Medulla oblongata (tissue), 1 donor: ENCODE data around the gene ADAMTS8.

Experiments
- DNase-seq: peaks from one replicate; pipeline ENCODE4 v3.0.0-alpha.2; 2015; ENCODE audit errors: extremely low spot score

Gene ADAMTS8

DNA sequence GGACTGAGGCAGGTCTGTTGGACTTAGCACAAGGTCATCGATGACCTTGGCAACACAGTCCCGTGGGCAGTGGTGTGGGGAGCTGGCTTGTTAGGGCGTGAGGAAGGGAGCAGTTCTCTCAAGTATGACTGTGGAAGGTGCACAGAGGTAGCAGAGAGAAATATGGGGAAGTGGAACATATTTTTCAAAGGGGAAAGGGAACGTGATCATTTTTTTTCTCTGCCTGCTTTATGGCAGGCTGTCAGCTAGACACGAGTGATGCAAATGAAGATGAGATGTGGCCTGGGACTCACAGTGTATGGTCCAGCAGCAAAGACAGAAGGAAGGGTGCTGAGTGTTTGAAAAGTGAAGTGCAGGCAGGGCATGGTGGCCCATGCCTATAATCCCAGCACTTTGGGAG lies 30.6 kb downstream of the ADAMTS8 start:
- DNase-seq = no peak

DNA sequence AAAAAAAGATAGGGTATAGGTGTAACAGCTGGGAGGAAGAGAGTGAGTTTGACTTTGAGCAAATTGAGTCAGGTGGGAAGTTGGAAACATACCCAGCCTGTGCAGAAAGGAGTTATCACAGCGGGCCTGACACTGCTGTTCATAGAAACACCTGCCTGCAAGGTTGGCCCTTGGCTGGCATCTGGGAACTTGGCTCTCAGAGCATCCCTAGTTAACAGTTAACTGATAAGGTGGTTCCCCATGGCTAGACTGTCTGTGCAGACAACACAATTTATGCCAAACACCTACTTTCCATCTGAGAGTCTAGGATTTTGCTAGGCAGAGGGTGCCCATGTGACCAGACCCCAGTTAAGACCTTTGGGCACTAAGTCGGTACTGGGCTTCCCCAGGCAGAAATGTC lies 31.4 kb downstream of the ADAMTS8 start:
- no peak for DNase-seq

DNA sequence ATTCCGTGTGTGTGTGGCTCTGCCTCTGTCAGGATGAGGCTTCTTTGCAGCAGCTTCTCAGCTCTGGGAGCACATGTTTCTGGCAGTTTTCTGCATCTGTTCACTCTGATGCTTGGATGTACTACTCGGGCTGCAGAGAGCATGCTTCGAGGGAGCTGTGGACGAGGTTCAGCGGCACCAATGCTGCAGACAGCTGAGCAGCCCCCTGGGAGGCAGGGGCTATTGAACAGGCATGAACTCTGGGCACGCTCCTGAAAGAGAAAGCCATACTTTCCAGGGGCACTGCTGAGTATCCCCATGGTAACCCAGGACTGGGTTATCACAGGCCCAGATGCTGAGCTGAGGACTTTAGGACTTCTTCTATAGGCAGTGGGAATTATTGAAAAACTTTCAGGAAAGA lies 33.8 kb downstream of the ADAMTS8 start:
- no peak for DNase-seq

DNA sequence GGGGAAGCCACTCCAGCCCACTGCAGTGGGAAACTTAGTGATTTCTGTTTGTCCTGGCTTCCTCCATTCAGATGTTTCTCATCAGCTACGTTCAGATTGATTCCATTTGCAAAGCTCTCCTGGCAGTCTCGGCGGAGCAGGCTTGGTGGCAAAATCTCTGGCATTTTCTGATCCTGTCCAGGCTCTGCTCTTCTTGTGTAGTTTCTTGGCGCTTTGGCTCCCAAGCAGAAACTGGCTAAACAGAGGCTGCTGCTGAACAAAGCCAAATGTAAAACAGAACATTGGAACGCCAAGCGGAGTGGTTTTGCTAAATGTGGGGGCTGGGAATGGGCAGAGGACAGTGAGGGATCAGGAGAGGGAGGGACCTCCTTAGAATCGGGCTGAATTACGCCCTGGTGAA lies 36.7 kb downstream of the ADAMTS8 start:
- no peak for DNase-seq

DNA sequence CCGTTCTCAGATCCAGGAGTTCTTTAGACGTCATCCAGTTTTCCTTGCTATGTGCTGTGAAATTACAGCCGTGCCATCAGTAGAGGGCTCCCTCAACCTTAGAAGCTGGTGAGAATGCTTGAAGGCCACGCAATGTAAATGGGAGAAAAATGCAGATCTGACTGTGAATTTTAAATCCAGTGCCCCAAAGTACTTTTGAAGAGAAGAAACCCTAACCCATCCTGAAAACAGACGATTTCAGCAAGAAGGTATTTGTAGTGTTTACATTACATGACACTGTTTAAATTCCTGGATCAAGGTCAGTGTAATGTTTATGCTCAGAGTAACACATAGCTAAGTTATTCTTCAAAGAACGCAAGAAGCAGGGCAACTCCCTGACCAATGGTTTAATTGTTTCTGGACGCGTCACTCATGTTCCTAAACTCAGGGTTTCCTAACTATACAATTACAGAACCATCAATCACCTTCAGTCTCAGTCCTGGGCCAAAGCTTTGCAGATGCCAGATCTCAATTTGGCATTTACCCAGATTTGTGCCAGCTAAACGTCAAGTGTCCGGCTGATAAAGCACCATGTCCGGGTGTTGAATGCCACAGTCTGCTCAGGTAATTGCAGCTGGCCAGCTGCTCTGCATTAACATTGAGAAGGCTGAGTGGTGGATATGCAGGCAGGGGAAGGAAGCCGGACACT lies 38.2 kb downstream of the ADAMTS8 start:
- DNase-seq = peak; percentile 82

DNA sequence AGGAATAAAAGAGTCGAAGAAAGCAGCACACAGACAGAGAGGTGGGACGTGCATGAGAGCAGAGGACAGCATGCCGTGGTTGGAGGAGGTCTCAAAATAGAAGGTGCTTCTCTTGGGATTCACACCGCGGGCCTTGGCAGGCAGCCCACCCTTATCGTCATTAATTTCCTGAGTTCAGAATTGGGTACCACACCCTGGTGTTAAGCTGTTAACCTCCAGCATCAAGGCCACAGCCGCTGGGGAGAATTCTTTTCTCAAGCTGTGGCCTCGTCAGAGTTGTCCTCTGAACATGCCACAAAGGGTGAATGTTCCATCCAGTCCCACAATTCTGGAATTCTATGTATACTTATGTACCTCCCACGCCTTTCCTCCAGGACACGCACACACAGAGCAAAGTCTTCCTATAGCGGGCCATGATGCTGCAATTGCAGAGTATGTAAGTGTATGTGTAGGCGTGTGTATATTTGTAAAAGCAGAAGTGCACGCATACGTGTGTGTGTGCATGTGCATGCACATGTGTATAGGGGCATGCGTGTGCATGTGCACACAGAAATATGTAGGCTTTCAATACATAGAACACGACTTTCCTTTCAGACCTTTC lies 39.0 kb downstream of the ADAMTS8 start:
- DNase-seq = no peak

DNA sequence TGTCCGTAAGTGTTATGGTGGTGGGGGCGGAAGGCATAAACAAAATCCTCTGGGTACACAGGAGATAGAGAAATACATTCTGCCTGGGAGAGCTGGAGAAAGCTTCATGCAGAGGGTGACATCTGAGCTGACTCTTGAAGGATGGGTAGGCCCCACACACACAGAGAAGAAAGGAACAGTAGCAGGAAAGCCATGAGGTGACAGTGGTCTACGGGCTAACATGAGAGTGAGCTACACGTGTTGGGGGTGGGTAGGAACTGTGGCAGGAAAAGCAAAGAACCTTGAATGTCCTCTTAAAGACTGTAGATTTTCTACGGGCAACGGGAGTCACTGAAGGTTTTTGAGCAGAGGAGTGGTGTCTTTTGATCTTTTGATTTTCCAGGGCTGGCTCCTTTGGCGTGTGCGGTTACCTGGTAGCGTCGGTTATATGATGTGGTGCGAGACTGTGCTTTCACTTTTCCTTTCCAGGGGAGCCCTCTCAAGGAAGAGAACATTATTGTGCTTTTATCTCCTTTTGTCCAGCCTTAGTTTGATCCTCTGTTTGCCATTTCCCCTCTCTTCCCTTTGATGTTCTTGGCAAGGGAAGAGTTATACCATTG lies 39.7 kb downstream of the ADAMTS8 start:
- DNase-seq = no peak

DNA sequence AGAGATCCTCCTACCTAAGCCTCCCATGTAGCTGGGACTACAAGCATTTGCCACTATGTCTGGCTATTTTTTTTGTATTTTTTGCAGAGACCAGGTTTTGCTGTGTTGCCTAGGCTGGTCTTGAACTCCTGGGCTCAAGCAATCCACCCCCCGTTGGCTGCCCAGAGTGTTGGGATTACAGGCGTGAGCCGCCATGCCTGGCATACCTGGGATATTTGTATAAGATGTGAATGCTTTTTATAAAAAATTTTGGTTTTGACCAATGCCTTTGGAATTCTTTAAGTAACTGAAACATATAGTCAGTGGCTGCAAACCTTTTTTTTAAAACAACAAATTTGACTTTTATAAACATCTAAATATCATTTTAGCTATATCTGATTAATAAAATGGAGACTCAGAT lies 42.4 kb downstream of the ADAMTS8 start:
- no peak for DNase-seq

DNA sequence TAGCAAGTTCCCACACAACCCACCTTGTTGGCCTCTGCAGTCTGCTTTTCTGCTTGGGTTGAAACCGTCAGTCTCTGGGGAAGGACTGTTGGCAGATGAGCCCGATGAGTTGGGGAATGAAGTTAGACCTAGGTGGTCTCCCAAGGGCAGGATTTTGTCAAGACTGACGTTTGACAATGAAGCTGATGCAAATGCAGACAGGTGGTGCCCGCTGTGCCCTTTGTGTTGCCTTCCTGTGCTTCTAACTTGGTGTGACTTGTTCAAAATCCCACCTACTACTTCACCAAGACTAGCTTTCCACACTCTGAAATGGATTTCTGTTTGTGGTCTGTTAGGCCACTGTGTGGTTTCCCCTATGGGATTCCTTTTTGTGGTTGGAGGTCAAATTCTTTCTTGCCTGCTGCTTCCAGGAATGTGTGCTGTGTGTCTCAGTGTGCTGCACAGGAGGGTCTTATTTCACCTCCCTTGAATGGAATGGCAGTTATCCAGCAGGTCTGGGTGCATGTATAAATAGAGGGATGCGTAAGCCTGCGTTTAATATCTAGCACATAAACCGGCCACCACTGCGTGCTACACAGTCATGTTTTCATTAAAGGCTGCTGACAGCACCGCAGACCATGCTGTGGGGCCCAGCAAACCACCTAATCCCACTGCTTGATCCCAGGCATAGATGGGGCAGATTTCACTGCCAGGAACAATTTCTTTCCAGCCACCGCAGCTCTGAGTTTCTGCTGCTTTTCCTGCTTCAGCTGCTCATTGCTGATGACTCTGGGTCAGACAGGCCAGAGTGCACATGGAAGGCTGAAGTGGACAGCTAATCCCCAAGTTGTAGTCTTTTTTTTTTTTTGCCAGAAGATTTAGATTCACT lies 44.8 kb downstream of the ADAMTS8 start:
- no peak for DNase-seq

DNA sequence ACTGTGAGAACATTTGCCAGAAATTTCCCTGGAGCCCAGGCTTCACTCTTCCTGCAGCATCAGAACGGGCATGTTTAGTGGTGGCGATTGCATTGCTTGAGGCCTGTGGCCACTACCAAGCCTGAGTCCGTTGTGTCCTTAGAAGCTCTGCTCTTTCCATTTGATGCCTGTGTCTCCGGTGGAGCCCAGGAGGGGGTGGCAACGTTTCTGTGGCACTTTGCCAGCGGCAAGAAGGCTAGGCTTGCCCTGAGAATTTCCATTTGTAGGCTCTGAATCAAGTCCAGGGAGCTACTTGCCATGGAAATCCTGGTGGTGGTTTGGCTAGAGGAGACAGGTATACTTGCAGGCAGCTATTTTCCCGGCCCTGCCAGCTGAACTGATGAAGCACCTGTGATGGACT lies 47.1 kb downstream of the ADAMTS8 start:
- DNase-seq = no peak

DNA sequence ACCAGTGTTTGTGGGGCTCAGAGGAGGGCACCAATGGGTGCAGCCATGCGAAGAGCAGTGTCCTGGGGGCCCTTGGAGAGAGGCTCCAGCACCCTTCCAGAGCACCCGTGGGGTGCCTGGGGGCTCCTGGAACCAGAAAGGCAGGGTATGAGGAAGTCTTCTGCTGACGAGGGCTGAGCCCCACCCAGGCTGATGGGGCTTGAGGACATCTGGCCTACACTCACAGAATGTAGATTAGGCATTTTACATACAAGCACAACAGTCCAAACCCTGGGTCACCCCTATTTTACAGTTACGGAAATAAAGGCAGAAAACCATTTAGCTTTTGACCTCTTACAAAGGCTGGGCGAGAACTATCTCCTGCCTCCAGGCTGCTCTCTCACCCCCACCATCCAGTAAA lies 47.6 kb downstream of the ADAMTS8 start:
- DNase-seq = no peak

DNA sequence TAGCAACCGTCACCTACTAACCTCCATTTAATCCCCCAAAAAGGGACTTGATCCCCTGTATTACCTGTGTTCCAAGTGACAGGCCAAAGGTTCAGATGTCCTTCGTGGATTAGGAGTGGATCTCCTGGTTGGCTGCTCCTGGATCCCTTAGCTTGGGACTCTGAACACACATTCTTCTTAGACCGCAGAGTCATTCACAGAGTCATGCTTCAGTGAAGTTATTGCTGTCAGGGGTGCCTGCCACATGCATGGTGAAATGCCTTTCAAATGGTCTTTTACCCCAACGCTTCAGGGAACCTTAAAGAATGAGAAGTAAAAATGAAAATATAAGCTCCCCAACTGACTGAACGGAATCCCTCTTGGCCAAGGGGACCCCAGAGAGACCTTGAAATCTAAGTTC lies 49.1 kb downstream of the ADAMTS8 start:
- no peak for DNase-seq

DNA sequence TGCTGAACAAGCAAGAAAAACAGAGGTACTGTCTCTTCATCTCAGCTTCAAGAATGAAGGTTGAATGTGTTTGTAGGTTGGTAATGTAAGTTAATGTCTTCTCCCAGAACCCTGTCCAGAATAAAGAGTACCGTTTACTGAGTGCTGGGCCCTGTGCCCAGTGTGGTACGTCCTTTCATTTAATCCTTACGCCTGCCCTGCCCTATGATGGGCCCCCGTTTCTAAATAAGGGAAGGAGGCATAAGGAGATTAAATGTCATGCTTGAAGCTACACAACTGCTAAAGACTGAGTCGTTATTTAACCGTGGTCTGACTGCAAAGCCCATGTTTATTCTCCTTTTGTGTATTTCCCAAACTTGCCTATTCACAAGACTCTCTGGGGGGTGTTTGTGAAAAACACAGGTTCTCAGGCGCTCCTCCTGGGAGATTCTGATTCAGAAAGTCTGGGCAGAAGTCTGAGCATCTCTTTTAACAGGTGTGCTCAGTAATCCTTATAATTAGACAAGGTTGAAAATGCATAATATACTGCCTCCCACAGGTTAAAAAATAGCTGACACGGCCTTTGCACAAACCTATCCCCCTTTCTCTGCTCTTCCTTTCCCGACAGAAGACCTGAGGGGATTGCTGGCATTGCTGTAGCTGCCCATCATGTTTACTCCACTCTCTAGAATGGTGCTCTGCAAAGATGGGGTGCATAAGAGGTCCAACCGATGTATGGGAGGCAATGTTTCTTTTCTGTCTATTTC lies 57.4 kb downstream of the ADAMTS8 start:
- no peak for DNase-seq

DNA sequence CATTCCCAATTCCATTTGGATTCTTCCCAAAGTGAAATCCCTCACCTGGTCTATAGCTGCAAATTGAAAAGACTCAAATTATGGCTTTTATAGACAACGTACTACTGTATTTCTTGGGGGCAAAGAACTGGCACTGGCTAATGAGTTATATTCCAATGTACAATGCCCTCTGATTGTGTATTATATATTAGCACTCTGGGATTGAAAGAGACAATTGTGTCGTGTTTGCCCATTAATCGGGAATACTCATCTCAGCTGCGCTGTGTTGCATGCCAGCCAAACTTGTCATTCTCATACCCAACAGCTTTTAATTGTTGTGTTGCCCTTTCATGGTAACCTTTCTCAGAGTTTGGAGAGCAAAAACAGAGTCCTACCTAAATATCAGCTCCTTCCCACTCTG lies 58.7 kb downstream of the ADAMTS8 start:
- DNase-seq = peak; percentile 81

DNA sequence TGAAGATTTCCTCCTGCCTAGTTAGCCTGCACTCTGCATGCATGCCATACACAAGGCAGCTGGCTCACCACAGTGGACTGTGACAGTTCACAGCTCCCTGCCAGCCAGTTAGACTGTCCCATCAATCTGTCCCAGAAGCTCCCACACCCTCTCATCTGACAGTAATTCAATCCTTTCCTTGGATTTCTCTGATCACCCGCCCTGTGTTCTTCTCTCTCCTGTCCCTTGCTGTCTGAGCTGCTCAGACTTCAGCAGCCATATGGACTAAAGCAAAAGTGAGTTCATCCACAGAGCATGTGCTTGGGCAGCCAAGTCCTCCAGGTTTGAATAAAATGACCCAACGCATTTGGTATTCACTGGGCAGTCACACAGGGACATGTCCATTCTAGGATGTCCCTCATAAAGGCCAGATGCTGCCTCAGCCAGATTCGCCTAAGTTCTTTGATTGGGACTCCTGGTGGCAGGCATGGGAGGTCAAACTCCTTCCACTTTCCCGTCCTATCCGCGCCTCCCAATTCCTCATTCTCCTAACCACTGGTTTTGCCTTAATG lies 59.2 kb downstream of the ADAMTS8 start:
- peak; percentile 70 for DNase-seq

DNA sequence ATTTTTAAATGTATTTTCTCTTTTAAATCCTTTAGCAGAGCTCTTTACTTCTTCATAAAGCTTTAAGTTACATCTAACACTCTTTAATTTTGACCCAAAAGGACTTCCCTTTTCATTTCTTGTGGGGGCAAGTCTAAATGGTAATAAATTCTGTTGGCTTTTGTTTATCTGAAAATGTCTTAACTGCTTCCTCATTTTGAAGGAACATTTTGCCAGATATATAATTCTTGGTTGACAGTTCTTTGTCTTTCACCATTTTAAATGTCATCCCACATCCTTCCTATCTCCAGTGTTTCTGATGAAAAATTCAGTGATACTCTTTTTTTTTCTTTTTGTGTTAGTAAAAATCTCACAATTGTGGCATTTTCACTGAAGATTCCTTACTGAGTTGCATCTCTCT lies 69.0 kb downstream of the ADAMTS8 start:
- no peak for DNase-seq

DNA sequence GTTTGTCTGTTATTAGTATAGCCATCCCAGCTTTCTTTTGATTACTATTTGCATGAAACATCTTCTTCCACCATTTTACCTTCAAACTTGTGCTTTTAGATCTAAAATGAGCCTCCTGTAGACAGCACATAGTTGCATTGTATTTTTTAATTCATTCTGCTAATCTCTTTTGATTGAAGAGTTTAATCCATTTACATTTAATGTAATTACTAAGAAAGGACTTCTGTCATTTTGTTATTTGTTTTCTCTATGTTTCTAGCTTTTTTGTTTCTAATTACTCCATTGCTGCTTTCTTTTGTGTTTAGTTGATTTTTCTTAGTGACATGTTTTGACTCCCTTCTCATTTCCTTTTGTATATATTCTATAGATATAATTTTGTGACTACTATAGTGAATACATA lies 70.0 kb downstream of the ADAMTS8 start:
- no peak for DNase-seq
